ENCODE data around the gene TBC1D17. TPM values are rescaled to one million over a fixed set of nuclear protein-coding genes. Genes with fewer than 3 reads are reported as not detected.

The TBC1D17 gene
- total RNA-seq, 1 donor from 2014 or later: 8.3 TPM

- no peak for DNase-seq (ENCODE audit: low read depth in 2 of 2)
These were observed 17.0 kb upstream of the TBC1D17 start for GRCh38 chr19:49860336-49861102.

GRCh38 chr19:49861107-49861506 is 16.4 kb upstream of the TBC1D17 start:
- no peak for DNase-seq (ENCODE audit: low read depth in 2 of 2)

GRCh38 chr19:49861541-49862378 is 15.7 kb upstream of the TBC1D17 start:
- no peak for DNase-seq (ENCODE audit: low read depth in 2 of 2)

- DNase-seq (ENCODE audit: low read depth in 2 of 2): peak in 1 of 2 donors; percentile 42
These were observed 14.9 kb upstream of the TBC1D17 start for GRCh38 chr19:49862391-49863253.

- no peak for DNase-seq (ENCODE audit: low read depth in 2 of 2)
These were observed 14.1 kb upstream of the TBC1D17 start for GRCh38 chr19:49863254-49863934.

- DNase-seq (ENCODE audit: low read depth in 2 of 2): no peak
These were observed 13.6 kb upstream of the TBC1D17 start for GRCh38 chr19:49863935-49864320.

GRCh38 chr19:49864890-49865289 is 12.6 kb upstream of the TBC1D17 start:
- no peak for DNase-seq (ENCODE audit: low read depth in 2 of 2)

- peak; percentile 91 to 94 for DNase-seq (ENCODE audit: low read depth in 2 of 2)
These were observed 10.3 kb upstream of the TBC1D17 start, which contains the start of gene PNKP for GRCh38 chr19:49866933-49867782. TSS of gene PNKP (minus strand) at chr19:49867576. CDS start at chr19:49867204, 372 bp downstream.

GRCh38 chr19:49869009-49869483 is 8.5 kb upstream of the TBC1D17 start:
- DNase-seq (ENCODE audit: low read depth in 2 of 2): no peak

- DNase-seq (ENCODE audit: low read depth in 2 of 2): peak; percentile 100
These were observed 7.8 kb upstream of the TBC1D17 start for GRCh38 chr19:49869484-49870308.

- DNase-seq (ENCODE audit: low read depth in 2 of 2): no peak
These were observed 7.1 kb upstream of the TBC1D17 start for GRCh38 chr19:49870309-49870901.

GRCh38 chr19:49871349-49871985 is 6.0 kb upstream of the TBC1D17 start:
- no peak for DNase-seq (ENCODE audit: low read depth in 2 of 2)

- DNase-seq (ENCODE audit: low read depth in 2 of 2): no peak
These were observed 5.0 kb upstream of the TBC1D17 start for GRCh38 chr19:49872245-49873128.

- no peak for DNase-seq (ENCODE audit: low read depth in 2 of 2)
These were observed 4.4 kb upstream of the TBC1D17 start for GRCh38 chr19:49873129-49873521.

- DNase-seq (ENCODE audit: low read depth in 2 of 2): no peak
These were observed 3.7 kb upstream of the TBC1D17 start for GRCh38 chr19:49873834-49874233.

GRCh38 chr19:49874503-49875157 is 2.9 kb upstream of the TBC1D17 start:
- DNase-seq (ENCODE audit: low read depth in 2 of 2): no peak

GRCh38 chr19:49875177-49875576 is 2.3 kb upstream of the TBC1D17 start:
- DNase-seq (ENCODE audit: low read depth in 2 of 2): no peak

All from lung microvascular endothelial cell (primary cell).